ENCODE measurements around the gene PUSL1.

PUSL1 gene

DNA sequence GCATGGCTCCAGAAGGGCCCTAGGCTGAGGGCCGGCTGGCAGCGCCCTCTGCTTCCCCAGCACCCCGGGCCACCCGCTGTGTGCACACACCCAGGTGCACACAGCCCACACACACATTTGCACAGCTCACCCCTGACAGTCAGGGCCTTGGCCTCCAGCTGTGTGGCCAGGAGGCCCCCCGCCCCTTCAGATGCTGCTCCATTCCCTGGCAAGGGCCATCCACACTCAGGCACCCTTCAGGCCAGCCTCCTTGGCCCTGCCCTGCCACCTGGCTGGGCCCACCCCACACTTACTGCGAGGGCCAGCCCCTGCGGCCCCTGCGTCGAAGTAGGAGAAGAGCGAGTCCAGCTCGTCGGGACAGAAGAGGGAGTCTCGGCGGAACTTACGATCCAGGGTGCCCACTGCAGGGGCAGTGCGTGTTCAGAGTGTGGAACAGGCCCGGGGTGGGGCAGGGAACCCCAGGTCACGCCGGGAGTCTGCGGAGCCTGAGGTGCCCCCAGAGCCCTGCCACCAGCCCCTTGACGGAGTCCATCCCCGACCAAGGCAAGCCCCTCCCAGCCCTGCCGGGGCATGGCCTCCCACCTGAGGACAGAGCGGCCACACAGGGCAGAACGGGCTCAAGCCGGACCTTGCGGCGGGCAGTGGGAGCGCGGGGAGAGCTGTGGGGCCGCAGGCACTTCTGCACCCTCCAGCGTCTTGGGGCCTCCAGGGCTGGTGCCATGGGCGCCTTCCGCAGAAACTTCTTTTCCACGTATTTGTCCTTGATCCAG is 13.1 kb upstream of the PUSL1 start:
- Histone ChIP-seq H3K27ac (no peak overlapping the region), H3K4me3 (no peak overlapping the region)
- TF ChIP-seq, protein P1, sequence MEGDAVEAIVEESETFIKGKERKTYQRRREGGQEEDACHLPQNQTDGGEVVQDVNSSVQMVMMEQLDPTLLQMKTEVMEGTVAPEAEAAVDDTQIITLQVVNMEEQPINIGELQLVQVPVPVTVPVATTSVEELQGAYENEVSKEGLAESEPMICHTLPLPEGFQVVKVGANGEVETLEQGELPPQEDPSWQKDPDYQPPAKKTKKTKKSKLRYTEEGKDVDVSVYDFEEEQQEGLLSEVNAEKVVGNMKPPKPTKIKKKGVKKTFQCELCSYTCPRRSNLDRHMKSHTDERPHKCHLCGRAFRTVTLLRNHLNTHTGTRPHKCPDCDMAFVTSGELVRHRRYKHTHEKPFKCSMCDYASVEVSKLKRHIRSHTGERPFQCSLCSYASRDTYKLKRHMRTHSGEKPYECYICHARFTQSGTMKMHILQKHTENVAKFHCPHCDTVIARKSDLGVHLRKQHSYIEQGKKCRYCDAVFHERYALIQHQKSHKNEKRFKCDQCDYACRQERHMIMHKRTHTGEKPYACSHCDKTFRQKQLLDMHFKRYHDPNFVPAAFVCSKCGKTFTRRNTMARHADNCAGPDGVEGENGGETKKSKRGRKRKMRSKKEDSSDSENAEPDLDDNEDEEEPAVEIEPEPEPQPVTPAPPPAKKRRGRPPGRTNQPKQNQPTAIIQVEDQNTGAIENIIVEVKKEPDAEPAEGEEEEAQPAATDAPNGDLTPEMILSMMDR (IDR thresholded peaks at IDR 0.05): no peak
- no peak for DNase-seq (ENCODE audit: low spot score)

DNA sequence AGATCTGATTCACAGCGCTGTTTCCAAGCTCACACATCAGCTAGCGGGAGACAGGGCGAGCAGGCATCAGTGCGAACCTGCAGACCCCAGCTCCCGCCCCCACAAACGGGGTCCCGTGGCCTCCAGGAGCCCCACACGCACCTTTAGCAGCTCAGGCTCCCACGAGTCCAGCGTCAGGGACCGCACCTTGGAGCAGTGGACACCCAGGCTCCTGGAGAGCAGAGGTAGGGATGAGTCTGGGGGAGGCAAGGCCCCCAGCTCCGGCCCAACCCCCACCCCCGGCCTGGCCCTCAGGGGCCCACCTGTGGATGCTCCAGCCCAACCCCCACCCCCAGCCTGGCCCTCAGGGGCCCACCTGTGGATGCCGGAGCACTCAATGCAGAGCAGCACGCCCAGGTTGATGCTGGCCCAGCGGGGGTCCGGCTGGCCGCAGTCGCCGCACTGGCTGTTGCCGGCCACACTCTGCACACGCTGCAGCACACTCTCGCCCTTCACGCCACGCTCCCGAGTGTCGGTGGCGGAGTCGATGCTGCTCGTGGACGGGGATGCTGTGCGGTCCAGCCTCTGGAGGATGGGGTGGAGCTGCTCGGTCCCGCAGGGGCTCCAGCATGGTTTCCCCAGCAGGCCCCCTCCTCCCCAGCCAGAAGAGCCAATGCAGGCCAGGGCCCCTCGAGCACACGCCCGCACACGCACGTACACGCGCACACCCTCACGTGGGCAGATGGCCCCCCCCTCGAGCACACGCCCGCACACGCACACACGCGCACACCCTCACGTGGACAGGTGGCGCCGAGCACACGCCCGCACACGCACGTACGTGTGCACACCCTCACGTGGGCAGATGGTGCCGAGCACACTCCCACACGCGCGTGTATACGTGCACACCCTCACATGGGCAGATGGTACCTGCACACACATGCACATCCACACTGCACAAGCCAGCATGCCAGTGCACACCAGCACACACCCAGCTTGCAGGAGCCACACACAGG is 12.0 kb upstream of the PUSL1 start:
- DNase-seq (ENCODE audit: low spot score): no peak
- no peak overlapping the region for H3K4me3 ChIP-seq
- H3K27ac ChIP-seq: no peak overlapping the region
- TF ChIP-seq, protein P1 (IDR thresholded peaks at IDR 0.05): no peak

DNA sequence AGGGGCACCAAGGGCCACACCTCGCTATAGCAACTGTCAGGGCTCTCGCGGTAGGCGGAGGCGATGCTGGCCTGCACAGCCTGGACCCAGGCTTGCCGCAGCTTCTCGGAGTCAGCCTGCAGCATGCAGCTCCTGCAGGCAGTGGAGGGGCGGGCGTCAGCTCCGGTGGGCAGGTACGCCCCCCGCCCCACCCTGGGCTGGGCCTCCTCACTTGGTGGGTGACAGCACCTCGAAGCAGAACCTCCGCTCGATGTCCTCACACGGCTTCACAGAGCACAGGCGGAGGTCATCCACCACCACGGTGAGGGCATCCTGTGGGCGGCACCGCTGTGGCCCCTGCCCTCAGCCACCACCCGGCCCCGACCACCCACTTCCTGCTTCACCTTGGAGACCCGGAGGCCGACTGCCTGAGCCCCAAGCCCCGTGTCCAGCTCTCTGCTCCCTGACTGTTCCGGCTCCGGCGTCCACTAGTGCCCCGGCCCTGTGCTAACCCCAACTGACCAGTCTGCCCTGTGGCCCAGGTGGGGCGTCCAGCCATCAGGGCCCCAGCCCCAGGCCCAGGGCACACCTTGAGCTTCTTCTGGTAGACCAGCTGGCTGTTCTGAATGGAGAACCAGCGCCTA is 10.5 kb upstream of the PUSL1 start:
- TF ChIP-seq, protein P1 (IDR thresholded peaks at IDR 0.05): no peak
- no peak overlapping the region for H3K4me3 ChIP-seq
- no peak overlapping the region for H3K27ac ChIP-seq
- no peak for DNase-seq (ENCODE audit: low spot score)

DNA sequence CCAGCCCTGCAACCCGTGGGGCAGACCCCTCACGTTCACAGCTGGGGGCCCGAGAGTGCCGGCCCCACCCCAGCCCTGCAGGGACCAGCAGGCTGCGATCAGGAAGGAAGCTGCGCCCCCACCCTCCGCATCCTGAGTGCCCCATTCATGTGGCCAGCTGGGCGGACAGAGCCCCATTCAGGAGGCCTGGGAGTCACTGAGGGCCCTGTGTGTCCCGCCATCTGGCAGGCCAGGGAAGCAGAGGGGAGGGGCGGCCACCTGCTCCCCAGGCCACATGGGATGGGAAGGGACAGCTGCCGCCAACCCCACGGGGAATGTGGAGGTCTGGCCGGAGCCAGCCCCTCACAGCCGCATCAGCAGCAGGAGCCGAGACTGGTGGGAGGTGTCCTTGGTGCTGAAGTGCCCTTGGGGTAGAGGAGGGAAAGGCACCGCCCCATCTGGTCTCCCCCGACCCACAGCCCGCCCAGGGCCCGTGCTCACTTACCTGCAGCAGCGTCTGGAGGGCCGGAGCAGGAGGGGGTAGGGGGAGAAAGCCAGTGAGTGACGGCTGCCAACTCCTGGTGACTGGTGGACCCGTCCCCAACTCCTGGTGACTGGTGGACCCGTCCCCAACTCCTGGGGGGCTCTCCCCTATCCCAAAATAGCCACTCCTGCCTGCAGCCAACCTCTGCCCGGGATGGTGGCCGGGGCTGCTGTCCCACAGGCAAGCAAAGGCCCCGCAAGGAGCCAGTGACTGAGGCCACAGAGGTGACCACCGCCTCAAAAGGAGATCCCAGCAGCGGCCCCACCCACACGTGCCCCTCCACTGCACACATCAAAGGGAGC is 9.3 kb upstream of the PUSL1 start:
- Histone ChIP-seq H3K4me3 (no peak overlapping the region), H3K27ac (no peak overlapping the region)
- no peak for DNase-seq (ENCODE audit: low spot score)
- TF ChIP-seq, protein P1 (IDR thresholded peaks at IDR 0.05): no peak

DNA sequence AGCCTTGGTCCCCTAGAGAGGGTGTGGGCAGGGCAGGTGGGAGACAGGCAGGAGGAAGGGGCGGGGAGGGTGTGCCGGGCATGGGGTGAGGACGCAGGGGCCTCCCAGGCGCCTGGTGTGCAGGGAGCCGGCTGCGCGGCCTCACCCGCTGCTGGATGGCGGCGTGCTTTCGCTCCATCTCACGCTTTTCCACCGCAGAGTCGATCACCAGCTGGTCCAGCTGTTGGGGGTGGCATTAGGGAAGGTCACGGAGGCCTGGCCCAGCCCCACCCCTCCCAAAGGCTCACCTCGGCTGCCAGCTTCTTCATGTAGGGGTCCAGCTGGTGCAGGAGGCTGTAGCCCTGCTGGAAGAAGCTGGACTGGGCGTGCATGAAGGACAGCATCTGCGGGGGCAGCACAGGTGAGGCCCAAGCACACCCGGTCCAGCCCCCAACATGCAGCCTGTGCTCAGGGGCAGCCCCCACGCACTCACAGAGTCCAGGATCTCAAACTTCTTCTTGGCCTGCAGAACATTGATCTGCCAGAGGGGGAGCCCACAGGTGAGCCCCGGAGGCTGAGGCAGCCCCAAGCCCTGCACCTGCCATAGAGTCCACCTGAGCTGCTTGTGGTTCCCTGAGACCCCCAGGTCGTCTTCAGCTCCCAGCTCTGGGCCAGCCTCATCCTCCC is 8.6 kb upstream of the PUSL1 start:
- no peak overlapping the region for H3K27ac ChIP-seq
- no peak for DNase-seq (ENCODE audit: low spot score)
- no peak overlapping the region for H3K4me3 ChIP-seq
- TF ChIP-seq, protein P1 (IDR thresholded peaks at IDR 0.05): no peak

DNA sequence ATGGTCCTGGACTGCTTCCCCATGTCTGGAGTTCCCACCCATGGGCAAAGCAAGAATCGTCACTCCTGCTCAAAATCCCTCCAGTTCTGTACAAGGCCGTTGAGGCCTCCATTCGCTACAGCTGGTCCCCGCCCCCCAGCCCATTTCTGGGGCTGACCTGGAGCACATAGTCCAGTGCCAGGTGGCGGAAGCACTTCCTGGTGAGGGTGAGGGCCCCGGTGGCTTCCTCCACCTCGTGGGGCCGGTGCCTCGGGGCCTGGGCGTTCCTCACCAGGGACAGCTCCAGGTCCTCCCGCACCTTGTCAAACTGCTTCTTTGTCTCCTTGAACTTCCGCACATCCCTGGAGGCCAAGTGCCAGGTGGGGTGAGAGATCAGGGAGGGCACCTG is 8.1 kb upstream of the PUSL1 start:
- H3K27ac ChIP-seq: no peak overlapping the region
- H3K4me3 ChIP-seq: no peak overlapping the region
- TF ChIP-seq, protein P1 (IDR thresholded peaks at IDR 0.05): no peak
- DNase-seq (ENCODE audit: low spot score): no peak
